HEK293 (cell line): Measurements from ENCODE around the gene PNRC1.

Experiments
- CTCF ChIA-PET: fragments of 350-600 bp; formaldehyde crosslinking; extraction: SDS; loops from one replicate; lab custom pipeline; 2021; ENCODE audit warnings: antibody characterized with exemption; lab: Yijun Ruan, JAX
- POLR2A ChIA-PET: fragments of 300-600 bp; formaldehyde crosslinking; extraction: SDS; loops from one replicate; lab custom pipeline; 2020; ENCODE audit warnings: antibody characterized with exemption, inconsistent platforms; lab: Yijun Ruan, JAX
- H3K27ac ChIP-seq: fragments of 200-500 bp; sonication (Bioruptor generic); 2 replicates; pipeline ENCODE4 v1.5.1; 2014; ENCODE audit warnings: low read depth, low read length, control low read depth, inconsistent platforms; ENCODE audit errors: extremely low read depth
- H3K36me3 ChIP-seq, 2 experiments: fragments of 200-500 bp in 1 of 2; sonication (Bioruptor generic) in 1 of 2; 1 replicate in 1 of 2; 2 replicates in 1 of 2; pipeline ENCODE4 v1.5.1; 2014 to 2017; ENCODE audit warnings: inconsistent platforms in 2 of 2, low read length in 2 of 2; ENCODE audit not compliant: control insufficient read depth in 2 of 2, insufficient read depth in 1 of 2
- H3K4me1 ChIP-seq: fragments of 200-500 bp; sonication (Bioruptor generic); 2 replicates; pipeline ENCODE4 v1.5.1; 2014; ENCODE audit warnings: mild to moderate bottlenecking, low read length, inconsistent platforms; ENCODE audit not compliant: control insufficient read depth, insufficient read depth
- H3K4me3 ChIP-seq: 2 replicates; pipeline ENCODE4 v1.5.1; 2011; ENCODE audit warnings: low read depth, mild to moderate bottlenecking, control low read depth, low read length, moderate library complexity
- H3K9me3 ChIP-seq: fragments of 200-500 bp; sonication (Bioruptor generic); 2 replicates; pipeline ENCODE4 v1.5.1; 2014; ENCODE audit warnings: low read depth, low read length, inconsistent platforms; ENCODE audit not compliant: control insufficient read depth, insufficient read depth
- FEZF1 ChIP-seq: fragments of 450-650 bp; formaldehyde crosslinking; IDR thresholded peaks from 2 replicates; pipeline ENCODE4 v1.5.1; 2016; ENCODE audit warnings: missing biosample characterization, missing genetic modification characterization
- HOXA7 ChIP-seq: sonication (generic); formaldehyde crosslinking; IDR thresholded peaks from 2 replicates; pipeline ENCODE4 v1.8.1; 2022; ENCODE audit warnings: missing genetic modification reagents, borderline replicate concordance
- SETDB1 ChIP-seq: IDR thresholded peaks from one replicate; pipeline ENCODE4 v1.6.1; 2017; ENCODE audit warnings: mild to moderate bottlenecking, low read length, moderate library complexity, mixed read lengths; ENCODE audit not compliant: insufficient read length
- ZBTB17 ChIP-seq: fragments of 450-650 bp; formaldehyde crosslinking; IDR thresholded peaks from 2 replicates; pipeline ENCODE4 v1.5.1; 2016; ENCODE audit warnings: missing biosample characterization, missing genetic modification characterization
- ZBTB48 ChIP-seq: fragments of 450-650 bp; formaldehyde crosslinking; IDR thresholded peaks from 2 replicates; pipeline ENCODE4 v1.5.1; 2016; ENCODE audit warnings: missing biosample characterization, missing genetic modification characterization
- ZFP37 ChIP-seq: fragments of 450-650 bp; formaldehyde crosslinking; IDR thresholded peaks from 2 replicates; pipeline ENCODE4 v1.5.1; 2016; ENCODE audit warnings: missing biosample characterization, missing genetic modification characterization
- ZNF169 ChIP-seq: fragments of 450-650 bp; formaldehyde crosslinking; IDR thresholded peaks from 2 replicates; pipeline ENCODE4 v1.5.1; 2016; ENCODE audit warnings: missing biosample characterization, missing genetic modification characterization
- ZNF175 ChIP-seq: fragments of 450-650 bp; formaldehyde crosslinking; IDR thresholded peaks from 2 replicates; pipeline ENCODE4 v1.5.1; 2016; ENCODE audit warnings: missing biosample characterization, missing genetic modification characterization
- ZNF311 ChIP-seq: fragments of 450-650 bp; formaldehyde crosslinking; IDR thresholded peaks from 2 replicates; pipeline ENCODE4 v1.5.1; 2017; ENCODE audit warnings: missing biosample characterization, missing genetic modification characterization, borderline replicate concordance
- ZNF335 ChIP-seq: fragments of 450-650 bp; formaldehyde crosslinking; conservative IDR thresholded peaks from 2 replicates; pipeline ENCODE4 v1.5.1; 2016; ENCODE audit warnings: missing biosample characterization, missing genetic modification characterization
- ZNF747 ChIP-seq: fragments of 450-650 bp; formaldehyde crosslinking; IDR thresholded peaks from 2 replicates; pipeline ENCODE4 v1.5.1; 2016; ENCODE audit warnings: missing biosample characterization, missing genetic modification characterization
- TF ChIP-seq, protein P1 (sequence below): fragments of 450-650 bp; formaldehyde crosslinking; IDR thresholded peaks from 2 replicates; pipeline ENCODE4 v1.5.0; 2017; ENCODE audit warnings: missing biosample characterization, missing genetic modification characterization, borderline replicate concordance
- TF ChIP-seq, protein P2 (sequence below): fragments of 450-650 bp; formaldehyde crosslinking; IDR thresholded peaks from 2 replicates; pipeline ENCODE4 v1.5.1; 2016; ENCODE audit warnings: missing biosample characterization, missing genetic modification characterization
- TF ChIP-seq, protein P3 (sequence below): fragments of 450-650 bp; formaldehyde crosslinking; IDR thresholded peaks from 2 replicates; pipeline ENCODE4 v1.5.1; 2016; ENCODE audit warnings: missing biosample characterization, missing genetic modification characterization
- TF ChIP-seq, protein P4 (sequence below): fragments of 450-650 bp; formaldehyde crosslinking; IDR thresholded peaks from 2 replicates; pipeline ENCODE4 v1.5.1; 2017; ENCODE audit warnings: missing biosample characterization, missing genetic modification characterization

The PNRC1 gene

DNA sequence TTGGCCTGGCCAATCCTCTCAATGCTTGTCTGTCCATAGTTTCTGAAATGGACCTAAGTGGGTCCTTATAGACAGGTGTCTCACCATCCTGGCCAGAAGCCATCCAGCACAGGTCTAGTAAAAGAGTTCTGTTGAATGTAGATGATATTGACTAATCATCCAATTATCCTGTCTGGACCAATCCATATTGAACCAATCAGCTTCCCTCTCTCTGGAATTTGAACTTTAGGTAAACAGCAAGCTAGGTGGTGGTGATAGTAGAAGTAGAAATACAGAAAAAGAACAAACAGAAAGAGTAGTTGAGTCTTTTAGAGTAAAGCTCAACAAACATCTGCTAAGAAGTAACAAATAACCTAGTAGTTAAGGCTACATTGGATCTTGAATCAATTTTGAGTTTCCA, 9.5 kb upstream of the PNRC1 start (continued):
- TF ChIP-seq, protein P1, sequence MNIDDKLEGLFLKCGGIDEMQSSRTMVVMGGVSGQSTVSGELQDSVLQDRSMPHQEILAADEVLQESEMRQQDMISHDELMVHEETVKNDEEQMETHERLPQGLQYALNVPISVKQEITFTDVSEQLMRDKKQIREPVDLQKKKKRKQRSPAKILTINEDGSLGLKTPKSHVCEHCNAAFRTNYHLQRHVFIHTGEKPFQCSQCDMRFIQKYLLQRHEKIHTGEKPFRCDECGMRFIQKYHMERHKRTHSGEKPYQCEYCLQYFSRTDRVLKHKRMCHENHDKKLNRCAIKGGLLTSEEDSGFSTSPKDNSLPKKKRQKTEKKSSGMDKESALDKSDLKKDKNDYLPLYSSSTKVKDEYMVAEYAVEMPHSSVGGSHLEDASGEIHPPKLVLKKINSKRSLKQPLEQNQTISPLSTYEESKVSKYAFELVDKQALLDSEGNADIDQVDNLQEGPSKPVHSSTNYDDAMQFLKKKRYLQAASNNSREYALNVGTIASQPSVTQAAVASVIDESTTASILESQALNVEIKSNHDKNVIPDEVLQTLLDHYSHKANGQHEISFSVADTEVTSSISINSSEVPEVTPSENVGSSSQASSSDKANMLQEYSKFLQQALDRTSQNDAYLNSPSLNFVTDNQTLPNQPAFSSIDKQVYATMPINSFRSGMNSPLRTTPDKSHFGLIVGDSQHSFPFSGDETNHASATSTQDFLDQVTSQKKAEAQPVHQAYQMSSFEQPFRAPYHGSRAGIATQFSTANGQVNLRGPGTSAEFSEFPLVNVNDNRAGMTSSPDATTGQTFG, result no peak
- TF ChIP-seq, protein P2, sequence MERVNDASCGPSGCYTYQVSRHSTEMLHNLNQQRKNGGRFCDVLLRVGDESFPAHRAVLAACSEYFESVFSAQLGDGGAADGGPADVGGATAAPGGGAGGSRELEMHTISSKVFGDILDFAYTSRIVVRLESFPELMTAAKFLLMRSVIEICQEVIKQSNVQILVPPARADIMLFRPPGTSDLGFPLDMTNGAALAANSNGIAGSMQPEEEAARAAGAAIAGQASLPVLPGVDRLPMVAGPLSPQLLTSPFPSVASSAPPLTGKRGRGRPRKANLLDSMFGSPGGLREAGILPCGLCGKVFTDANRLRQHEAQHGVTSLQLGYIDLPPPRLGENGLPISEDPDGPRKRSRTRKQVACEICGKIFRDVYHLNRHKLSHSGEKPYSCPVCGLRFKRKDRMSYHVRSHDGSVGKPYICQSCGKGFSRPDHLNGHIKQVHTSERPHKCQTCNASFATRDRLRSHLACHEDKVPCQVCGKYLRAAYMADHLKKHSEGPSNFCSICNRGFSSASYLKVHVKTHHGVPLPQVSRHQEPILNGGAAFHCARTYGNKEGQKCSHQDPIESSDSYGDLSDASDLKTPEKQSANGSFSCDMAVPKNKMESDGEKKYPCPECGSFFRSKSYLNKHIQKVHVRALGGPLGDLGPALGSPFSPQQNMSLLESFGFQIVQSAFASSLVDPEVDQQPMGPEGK (tag by site-specific recombination), result no peak
- no peak for TF ChIP-seq FEZF1 (tag by site-specific recombination)
- no peak for TF ChIP-seq ZNF311 (tag by site-specific recombination)

DNA sequence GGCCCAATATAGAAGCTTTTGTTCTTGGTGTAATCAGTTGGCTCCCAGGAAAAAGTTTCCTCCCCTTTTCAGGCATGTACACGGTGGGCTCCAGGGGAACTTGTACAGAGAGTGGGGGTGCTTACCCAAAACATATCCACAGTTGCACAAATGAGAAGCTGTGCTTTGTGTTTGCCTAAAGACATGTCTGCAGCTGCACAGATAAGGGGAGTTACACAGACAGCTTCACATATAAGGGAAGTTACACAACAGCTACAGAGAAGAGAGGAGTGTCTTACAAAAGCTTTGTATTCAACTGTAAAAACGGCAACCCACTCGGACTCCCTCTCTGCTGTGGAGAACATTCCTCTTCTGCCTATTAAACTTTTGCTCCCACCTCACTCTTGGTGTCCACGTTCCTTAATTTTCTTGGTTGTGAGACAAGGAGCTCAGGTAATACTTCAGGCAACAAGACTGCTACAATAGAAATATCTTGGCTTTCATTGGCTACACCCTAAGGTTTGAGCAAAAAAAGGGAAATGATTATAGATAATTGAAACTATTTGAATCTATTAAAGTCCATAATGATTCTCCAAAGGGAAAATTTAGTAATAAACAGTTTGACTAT, 7.4 kb upstream of the PNRC1 start:
- Histone ChIP-seq H3K4me1 (no peaks in the 10 kb centered on the region), H3K9me3 (no peaks in the 10 kb centered on the region), H3K27ac (no peak overlapping the region)
- POLR2A ChIA-PET, result interaction anchor here (0.6 to 2.3 kb wide), 3 partner anchors 9 to 84 kb away, joined by 3 to 5 read pairs (median 5); no protein-coding TSS in a partner anchor
- TF ChIP-seq ZNF175, result no peak
- peak; percentile 92 for TF ChIP-seq SETDB1
- TF ChIP-seq, all 188 proteins: peak for 1
- CTCF ChIA-PET, result interaction anchor here (0.6 to 1.6 kb wide), 5 partner anchors 37 to 170 kb away, joined by 3 to 5 read pairs (median 3); no protein-coding TSS in a partner anchor
- H3K36me3 ChIP-seq, result no peaks in the 10 kb centered on the region
- H3K4me3 ChIP-seq, result no peak overlapping the region

DNA sequence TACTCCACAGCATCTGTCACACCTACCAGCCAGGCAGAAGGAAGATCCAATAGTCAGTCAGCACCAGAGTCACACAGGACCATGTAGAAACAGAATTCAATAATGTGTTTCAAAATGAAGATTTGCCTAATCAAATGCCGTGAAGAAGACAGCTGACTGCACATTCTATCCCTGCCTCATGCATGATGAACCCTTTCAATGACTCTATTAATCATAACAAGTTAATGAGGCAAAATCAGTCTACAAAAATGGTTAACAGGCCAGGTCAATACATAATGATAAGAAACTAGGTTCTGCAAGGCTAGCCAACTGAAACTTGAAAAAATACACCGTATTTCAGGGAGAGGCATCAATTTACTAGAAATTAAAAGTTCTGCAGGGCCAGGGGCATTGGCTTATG, 6.7 kb upstream of the PNRC1 start:
- no peaks in the 10 kb centered on the region for H3K36me3 ChIP-seq
- H3K9me3 ChIP-seq, result no peaks in the 10 kb centered on the region
- H3K4me3 ChIP-seq, result no peak overlapping the region
- POLR2A ChIA-PET, result interaction anchor here (0.7 kb wide), 1 partner anchor 95 kb away, joined by 5 read pairs; no protein-coding TSS in a partner anchor
- TF ChIP-seq ZNF335 (no peak), ZFP37 (no peak), ZNF169 (tag by site-specific recombination) (no peak), ZNF747 (tag by site-specific recombination) (no peak), ZBTB48 (tag by site-specific recombination) (no peak)
- no peaks in the 10 kb centered on the region for H3K4me1 ChIP-seq
- CTCF ChIA-PET, result interaction anchor here (0.8 to 1.4 kb wide), 2 partner anchors 85 to 90 kb away, joined by 3 read pairs; no protein-coding TSS in a partner anchor
- no peak overlapping the region for H3K27ac ChIP-seq

DNA sequence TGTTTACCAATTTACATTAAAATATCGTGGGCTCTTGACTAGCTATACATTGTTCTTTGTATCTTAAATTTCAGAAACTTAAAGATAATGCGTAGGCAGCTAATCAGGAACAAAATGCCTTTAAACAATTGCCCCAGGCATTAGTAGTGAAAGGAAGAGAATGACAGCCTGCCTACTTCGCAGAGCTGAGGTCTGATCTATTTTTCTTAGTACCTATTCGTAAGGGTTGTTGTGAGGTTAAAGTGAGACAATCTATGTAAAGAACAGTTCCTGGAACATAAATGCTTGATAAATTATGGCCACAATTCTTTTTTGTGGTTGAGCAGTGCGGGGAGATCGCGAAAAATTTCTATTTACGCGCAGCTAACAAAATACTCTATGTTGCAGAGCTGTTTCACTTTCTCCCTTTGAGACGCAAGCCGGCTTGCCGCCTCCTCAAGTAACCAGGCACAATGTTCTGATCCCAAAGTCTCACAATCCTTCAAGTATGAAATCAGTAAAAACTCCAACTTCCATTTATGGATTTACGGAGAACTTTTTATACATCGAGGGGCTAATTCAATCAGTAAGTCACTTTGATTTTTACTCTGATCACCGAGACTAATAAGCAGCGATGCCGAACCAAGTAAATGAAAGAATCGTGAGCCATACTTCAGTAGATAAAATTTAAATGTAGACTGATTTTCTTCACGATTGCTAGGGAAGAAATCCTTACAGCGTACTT, 878 bp upstream of the PNRC1 start:
- peaks cover 9% of the 10 kb centered on the region; the same call in 1 of the 2 replicates for H3K4me1 ChIP-seq
- peak overlapping the region; percentile 84 for H3K27ac ChIP-seq
- peak overlapping the region; percentile 99 for H3K4me3 ChIP-seq
- peaks cover 11 to 27% of the 10 kb centered on the region in 2 experiments for H3K36me3 ChIP-seq
- H3K9me3 ChIP-seq, result no peaks in the 10 kb centered on the region
- CTCF ChIA-PET, result interaction anchor here (0.6 to 1.9 kb wide), 4 partner anchors 37 to 96 kb away, joined by 3 to 13 read pairs (median 3); no protein-coding TSS in a partner anchor
- POLR2A ChIA-PET, result interaction anchor here (0.6 to 10.4 kb wide), 46 partner anchors 10 to 1364 kb away, joined by 3 to 84 read pairs (median 5); partner anchors contain the start of genes PM20D2, RNGTT, RRAGD and SRSF12
- TF ChIP-seq ZNF335 (peak; percentile 62; the same call in 1 of the 2 replicates), HOXA7 (CRISPR knock-in tag) (no peak), ZBTB17 (tag by site-specific recombination) (peak; percentile 94)
- TF ChIP-seq, protein P3, sequence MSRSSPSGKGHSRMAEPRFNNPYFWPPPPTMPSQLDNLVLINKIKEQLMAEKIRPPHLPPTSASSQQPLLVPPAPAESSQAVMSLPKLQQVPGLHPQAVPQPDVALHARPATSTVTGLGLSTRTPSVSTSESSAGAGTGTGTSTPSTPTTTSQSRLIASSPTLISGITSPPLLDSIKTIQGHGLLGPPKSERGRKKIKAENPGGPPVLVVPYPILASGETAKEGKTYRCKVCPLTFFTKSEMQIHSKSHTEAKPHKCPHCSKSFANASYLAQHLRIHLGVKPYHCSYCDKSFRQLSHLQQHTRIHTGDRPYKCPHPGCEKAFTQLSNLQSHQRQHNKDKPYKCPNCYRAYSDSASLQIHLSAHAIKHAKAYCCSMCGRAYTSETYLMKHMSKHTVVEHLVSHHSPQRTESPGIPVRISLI, result no peak
- TF ChIP-seq, protein P4, sequence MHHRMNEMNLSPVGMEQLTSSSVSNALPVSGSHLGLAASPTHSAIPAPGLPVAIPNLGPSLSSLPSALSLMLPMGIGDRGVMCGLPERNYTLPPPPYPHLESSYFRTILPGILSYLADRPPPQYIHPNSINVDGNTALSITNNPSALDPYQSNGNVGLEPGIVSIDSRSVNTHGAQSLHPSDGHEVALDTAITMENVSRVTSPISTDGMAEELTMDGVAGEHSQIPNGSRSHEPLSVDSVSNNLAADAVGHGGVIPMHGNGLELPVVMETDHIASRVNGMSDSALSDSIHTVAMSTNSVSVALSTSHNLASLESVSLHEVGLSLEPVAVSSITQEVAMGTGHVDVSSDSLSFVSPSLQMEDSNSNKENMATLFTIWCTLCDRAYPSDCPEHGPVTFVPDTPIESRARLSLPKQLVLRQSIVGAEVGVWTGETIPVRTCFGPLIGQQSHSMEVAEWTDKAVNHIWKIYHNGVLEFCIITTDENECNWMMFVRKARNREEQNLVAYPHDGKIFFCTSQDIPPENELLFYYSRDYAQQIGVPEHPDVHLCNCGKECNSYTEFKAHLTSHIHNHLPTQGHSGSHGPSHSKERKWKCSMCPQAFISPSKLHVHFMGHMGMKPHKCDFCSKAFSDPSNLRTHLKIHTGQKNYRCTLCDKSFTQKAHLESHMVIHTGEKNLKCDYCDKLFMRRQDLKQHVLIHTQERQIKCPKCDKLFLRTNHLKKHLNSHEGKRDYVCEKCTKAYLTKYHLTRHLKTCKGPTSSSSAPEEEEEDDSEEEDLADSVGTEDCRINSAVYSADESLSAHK (tag by site-specific recombination), result peak; percentile 55; the same call in 1 of the 2 replicates
